GM23338 (cell line): ENCODE data around the gene GTSF1L. TPM values are rescaled to one million over a fixed set of nuclear protein-coding genes. Genes with fewer than 3 reads are reported as not detected.

Experiments
- ATAC-seq: fragments of 200-7000 bp; cut with Tn5 transposase; 3 replicates; pipeline ENCODE4 v1.9.1; 2020
- DNase-seq: peaks from one replicate; pipeline ENCODE4 v3.0.0-alpha.2; 2015; ENCODE audit warnings: low spot score
- H2AFZ ChIP-seq: fragments of 200-600 bp; sonication (generic); 2 replicates; pipeline ENCODE4 v1.8.0; 2016; ENCODE audit warnings: antibody characterized with exemption, mild to moderate bottlenecking, moderate library complexity
- H3F3A ChIP-seq: fragments of 200-600 bp; sonication (generic); replicated peaks from 2 replicates; pipeline ENCODE4 v1.8.0; 2017; ENCODE audit warnings: antibody characterized with exemption, mixed run types, low read depth
- H3K27ac ChIP-seq: fragments of 200-600 bp; sonication (generic); 2 replicates; pipeline ENCODE4 v1.6.1; 2016; ENCODE audit warnings: low read depth
- H3K27me3 ChIP-seq: fragments of 200-600 bp; sonication (generic); 2 replicates; pipeline ENCODE4 v1.8.0; 2016; ENCODE audit warnings: mild to moderate bottlenecking, mixed run types, moderate library complexity; ENCODE audit not compliant: insufficient read depth
- H3K36me3 ChIP-seq: fragments of 200-600 bp; sonication (generic); 2 replicates; pipeline ENCODE4 v1.8.0; 2016; ENCODE audit warnings: mild to moderate bottlenecking; ENCODE audit not compliant: insufficient read depth
- H3K4me1 ChIP-seq: fragments of 200-600 bp; sonication (generic); 2 replicates; pipeline ENCODE4 v1.8.0; 2016; ENCODE audit warnings: mild to moderate bottlenecking, moderate library complexity; ENCODE audit not compliant: insufficient read depth
- H3K4me2 ChIP-seq: fragments of 200-600 bp; sonication (generic); 2 replicates; pipeline ENCODE4 v1.7.1; 2017; ENCODE audit warnings: mixed run types
- H3K4me3 ChIP-seq: fragments of 200-600 bp; sonication (generic); 2 replicates; pipeline ENCODE4 v1.6.1; 2016; ENCODE audit warnings: mixed run types
- H3K79me2 ChIP-seq: fragments of 200-600 bp; sonication (generic); replicated peaks from 2 replicates; pipeline ENCODE4 v1.8.0; 2017; ENCODE audit warnings: mild to moderate bottlenecking; ENCODE audit not compliant: insufficient read depth
- H3K9me2 ChIP-seq: fragments of 200-600 bp; sonication (generic); 2 replicates; pipeline ENCODE4 v1.8.0; 2017; ENCODE audit not compliant: insufficient read depth
- H4K20me1 ChIP-seq: fragments of 200-600 bp; sonication (generic); replicated peaks from 2 replicates; pipeline ENCODE4 v1.8.0; 2017; ENCODE audit warnings: mild to moderate bottlenecking; ENCODE audit not compliant: insufficient read depth
- H3K27ac Mint-ChIP-seq: 2 replicates; pipeline ENCODE4 v1.8.0; 2020; ENCODE audit warnings: inconsistent platforms, mild to moderate bottlenecking, moderate library complexity, mixed read lengths
- H3K27me3 Mint-ChIP-seq: 3 replicates; pipeline ENCODE4 v1.8.0; 2022; ENCODE audit warnings: low read depth, mild to moderate bottlenecking, moderate library complexity, mixed read lengths, inconsistent platforms; ENCODE audit not compliant: insufficient read depth, poor library complexity
- H3K36me3 Mint-ChIP-seq: 3 replicates; pipeline ENCODE4 v1.8.0; 2021; ENCODE audit warnings: low read depth, mild to moderate bottlenecking, inconsistent platforms, moderate library complexity, mixed read lengths
- H3K4me1 Mint-ChIP-seq: 3 replicates; pipeline ENCODE4 v1.8.0; 2020; ENCODE audit warnings: mild to moderate bottlenecking, inconsistent platforms, mixed read lengths
- H3K4me3 Mint-ChIP-seq: 3 replicates; pipeline ENCODE4 v1.8.0; 2021; ENCODE audit warnings: moderate library complexity, mild to moderate bottlenecking, inconsistent platforms, mixed read lengths
- H3K9me3 Mint-ChIP-seq: 3 replicates; pipeline ENCODE4 v1.8.0; 2020; ENCODE audit warnings: moderate library complexity, mild to moderate bottlenecking, inconsistent platforms, mixed read lengths
- CREB1 ChIP-seq: fragments of 250-450 bp; sonication (Bioruptor Pico); IDR thresholded peaks from 2 replicates; pipeline ENCODE4 v1.5.0; 2020; ENCODE audit warnings: low read depth, mild to moderate bottlenecking, moderate library complexity
- ETS1 ChIP-seq: IDR thresholded peaks from 2 replicates; pipeline ENCODE4 v1.6.1; 2016; ENCODE audit warnings: antibody characterized with exemption
- EZH2 ChIP-seq: fragments of 200-600 bp; sonication (generic); IDR thresholded peaks from one replicate; pipeline ENCODE4 v1.8.0; 2017; ENCODE audit warnings: antibody characterized with exemption, mild to moderate bottlenecking, low read depth; ENCODE audit not compliant: unreplicated experiment
- EZH2phosphoT487 ChIP-seq: fragments of 200-600 bp; sonication (generic); IDR thresholded peaks from one replicate; pipeline ENCODE4 v1.8.1; 2018; ENCODE audit warnings: antibody characterized with exemption; ENCODE audit not compliant: unreplicated experiment
- JUNB ChIP-seq: IDR thresholded peaks from one replicate; pipeline ENCODE4 v1.6.1; 2016; ENCODE audit warnings: antibody characterized with exemption; ENCODE audit not compliant: unreplicated experiment
- NANOG ChIP-seq: IDR thresholded peaks from 2 replicates; pipeline ENCODE4 v1.6.1; 2016; ENCODE audit warnings: antibody characterized with exemption, borderline replicate concordance
- POLR2AphosphoS5 ChIP-seq: IDR thresholded peaks from 2 replicates; pipeline ENCODE4 v1.6.1; 2016; ENCODE audit warnings: antibody characterized with exemption, low read depth
- STAT1 ChIP-seq: IDR thresholded peaks from one replicate; pipeline ENCODE4 v1.6.1; 2016; ENCODE audit warnings: antibody characterized with exemption; ENCODE audit not compliant: unreplicated experiment
- ZNF114 ChIP-seq: fragments of 250-450 bp; sonication (Bioruptor Pico); IDR thresholded peaks from 2 replicates; pipeline ENCODE4 v1.5.0; 2020; ENCODE audit warnings: mild to moderate bottlenecking, moderate library complexity
- ZNF331 ChIP-seq: fragments of 250-450 bp; sonication (Bioruptor Pico); IDR thresholded peaks from 2 replicates; pipeline ENCODE4 v1.5.0; 2020; ENCODE audit warnings: low read depth, mild to moderate bottlenecking, moderate library complexity
- polyA plus RNA-seq: library from polyadenylated mRNA; unstranded; fragments of >200 nt; fragmentation: Nextera tagmentation; extraction: Ambion mirVana; gene quantifications from 2 replicates; pipeline ENCODE4 v1.2.1, GENCODE V29; 2016
- total RNA-seq: library from RNA; depleted of rRNA; stranded (reverse); fragments of >200 nt; shearing (Covaris generic); gene quantifications from 2 replicates; pipeline ENCODE4 v1.2.3, GENCODE V29; 2014
- TF ChIP-seq, protein P1 (sequence below): IDR thresholded peaks from one replicate; pipeline ENCODE4 v1.6.1; 2018; ENCODE audit warnings: antibody characterized with exemption; ENCODE audit not compliant: unreplicated experiment

The GTSF1L gene
- total and polyA plus RNA-seq, 2 experiments from 2014 or later = not detected

GRCh38 chr20:43681991-43682410 is 44.8 kb downstream of the GTSF1L start (continued):
- TF ChIP-seq, protein P1, sequence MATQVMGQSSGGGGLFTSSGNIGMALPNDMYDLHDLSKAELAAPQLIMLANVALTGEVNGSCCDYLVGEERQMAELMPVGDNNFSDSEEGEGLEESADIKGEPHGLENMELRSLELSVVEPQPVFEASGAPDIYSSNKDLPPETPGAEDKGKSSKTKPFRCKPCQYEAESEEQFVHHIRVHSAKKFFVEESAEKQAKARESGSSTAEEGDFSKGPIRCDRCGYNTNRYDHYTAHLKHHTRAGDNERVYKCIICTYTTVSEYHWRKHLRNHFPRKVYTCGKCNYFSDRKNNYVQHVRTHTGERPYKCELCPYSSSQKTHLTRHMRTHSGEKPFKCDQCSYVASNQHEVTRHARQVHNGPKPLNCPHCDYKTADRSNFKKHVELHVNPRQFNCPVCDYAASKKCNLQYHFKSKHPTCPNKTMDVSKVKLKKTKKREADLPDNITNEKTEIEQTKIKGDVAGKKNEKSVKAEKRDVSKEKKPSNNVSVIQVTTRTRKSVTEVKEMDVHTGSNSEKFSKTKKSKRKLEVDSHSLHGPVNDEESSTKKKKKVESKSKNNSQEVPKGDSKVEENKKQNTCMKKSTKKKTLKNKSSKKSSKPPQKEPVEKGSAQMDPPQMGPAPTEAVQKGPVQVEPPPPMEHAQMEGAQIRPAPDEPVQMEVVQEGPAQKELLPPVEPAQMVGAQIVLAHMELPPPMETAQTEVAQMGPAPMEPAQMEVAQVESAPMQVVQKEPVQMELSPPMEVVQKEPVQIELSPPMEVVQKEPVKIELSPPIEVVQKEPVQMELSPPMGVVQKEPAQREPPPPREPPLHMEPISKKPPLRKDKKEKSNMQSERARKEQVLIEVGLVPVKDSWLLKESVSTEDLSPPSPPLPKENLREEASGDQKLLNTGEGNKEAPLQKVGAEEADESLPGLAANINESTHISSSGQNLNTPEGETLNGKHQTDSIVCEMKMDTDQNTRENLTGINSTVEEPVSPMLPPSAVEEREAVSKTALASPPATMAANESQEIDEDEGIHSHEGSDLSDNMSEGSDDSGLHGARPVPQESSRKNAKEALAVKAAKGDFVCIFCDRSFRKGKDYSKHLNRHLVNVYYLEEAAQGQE = no peak
- TF ChIP-seq POLR2AphosphoS5 (no peak), ETS1 (no peak), STAT1 (no peak), ZNF114 (no peak), EZH2 (no peak), EZH2phosphoT487 (no peak), CREB1 (CRISPR knock-in tag) (no peak), ZNF331 (CRISPR knock-in tag) (no peak)

- DNase-seq = peak; percentile 26
- Histone ChIP-seq H3K4me3 (no peak overlapping the region), H3K27me3 (no peaks in the 10 kb centered on the region), H3K27ac (no peak overlapping the region), H3F3A (no peaks in the 10 kb centered on the region), H4K20me1 (peaks cover 6% of the 10 kb centered on the region), H3K4me2 (no peak overlapping the region), H3K9me2 (no peaks in the 10 kb centered on the region), H3K79me2 (peaks cover 43% of the 10 kb centered on the region), H3K4me1 (no peaks in the 10 kb centered on the region), H2AFZ (no peak overlapping the region), H3K36me3 (peaks cover 3% of the 10 kb centered on the region; the same call in 1 of the 2 replicates)
- Mint-ChIP-seq H3K27ac (peak overlapping the region; percentile 18; the same call in 1 of the 2 replicates), H3K9me3 (peaks cover 3% of the 10 kb centered on the region; the same call in 1 of the 3 replicates), H3K36me3 (peaks cover 53% of the 10 kb centered on the region), H3K4me1 (peaks cover 9% of the 10 kb centered on the region; the same call in 2 of the 3 replicates), H3K4me3 (no peak overlapping the region), H3K27me3 (peaks cover 7% of the 10 kb centered on the region)
- TF ChIP-seq STAT1 = no peak
- TF ChIP-seq JUNB = no peak
- TF ChIP-seq, protein P1 = no peak
- no peak for TF ChIP-seq NANOG
- TF ChIP-seq ZNF114 = no peak
- ATAC-seq = no peak; the same call in 2 of the 3 replicates
Measured at GRCh38 chr20:43681468-43681942, 45.3 kb downstream of the GTSF1L start.
